H9 (cell line): ENCODE data around the gene BEST2. TPM values are rescaled to one million over a fixed set of nuclear protein-coding genes. Genes with fewer than 3 reads are reported as not detected.

Experiments used
- DNase-seq: peaks from one replicate; pipeline ENCODE4 v3.0.0-alpha.2; 2017
- H2AFZ ChIP-seq: one replicate; pipeline ENCODE4 v1.6.1; 2013; ENCODE audit warnings: mild to moderate bottlenecking, low read length, control low read depth, moderate library complexity
- H2AK5ac ChIP-seq: 2 replicates; pipeline ENCODE4 v1.6.1; 2013; ENCODE audit warnings: low read length, control low read depth, mixed read lengths; ENCODE audit not compliant: insufficient read length
- H2BK120ac ChIP-seq: one replicate; pipeline ENCODE4 v1.6.1; 2013; ENCODE audit warnings: low read depth, mild to moderate bottlenecking, low read length, control low read depth, inconsistent platforms; ENCODE audit not compliant: poor library complexity, severe bottlenecking
- H2BK12ac ChIP-seq: 2 replicates; pipeline ENCODE4 v1.6.1; 2013; ENCODE audit warnings: low read length, control low read depth, mixed read lengths, low read depth; ENCODE audit not compliant: insufficient read length
- H2BK15ac ChIP-seq: 2 replicates; pipeline ENCODE4 v1.6.1; 2013; ENCODE audit warnings: low read depth, low read length, control low read depth
- H2BK20ac ChIP-seq: one replicate; pipeline ENCODE4 v1.6.1; 2013; ENCODE audit warnings: low read depth, mild to moderate bottlenecking, low read length, control low read depth, inconsistent platforms; ENCODE audit not compliant: poor library complexity, severe bottlenecking
- H2BK5ac ChIP-seq: 2 replicates; pipeline ENCODE4 v1.6.1; 2013; ENCODE audit warnings: low read length, control low read depth, mixed read lengths; ENCODE audit not compliant: insufficient read length
- H3K14ac ChIP-seq: 2 replicates; pipeline ENCODE4 v1.6.1; 2013; ENCODE audit warnings: low read length, control low read depth; ENCODE audit not compliant: insufficient read depth
- H3K18ac ChIP-seq: 2 replicates; pipeline ENCODE4 v1.6.1; 2013; ENCODE audit warnings: low read depth, mild to moderate bottlenecking, mixed read lengths, low read length, control low read depth; ENCODE audit not compliant: insufficient read length
- H3K23ac ChIP-seq: 2 replicates; pipeline ENCODE4 v1.6.1; 2013; ENCODE audit warnings: low read length, control low read depth, mixed read lengths, low read depth; ENCODE audit not compliant: insufficient read length
- H3K23me2 ChIP-seq: 2 replicates; pipeline ENCODE4 v1.6.1; 2013; ENCODE audit warnings: low read depth, mild to moderate bottlenecking, mixed read lengths, low read length, control low read depth; ENCODE audit not compliant: insufficient read length, poor library complexity, severe bottlenecking
- H3K27ac ChIP-seq: 2 replicates; pipeline ENCODE4 v1.5.1; 2013; ENCODE audit warnings: low read length, control low read depth, mixed read lengths, low read depth; ENCODE audit not compliant: insufficient read length
- H3K27me3 ChIP-seq: 2 replicates; pipeline ENCODE4 v1.6.1; 2013; ENCODE audit warnings: low read length, control low read depth, inconsistent platforms; ENCODE audit not compliant: insufficient read depth
- H3K4ac ChIP-seq: 2 replicates; pipeline ENCODE4 v1.6.1; 2013; ENCODE audit warnings: low read depth, mild to moderate bottlenecking, control low read depth, inconsistent platforms, low read length, moderate library complexity
- H3K4me1 ChIP-seq: 2 replicates; pipeline ENCODE4 v1.6.1; 2013; ENCODE audit warnings: low read length, control low read depth, inconsistent platforms; ENCODE audit not compliant: insufficient read depth
- H3K4me2 ChIP-seq: 2 replicates; pipeline ENCODE4 v1.6.1; 2013; ENCODE audit warnings: low read length, control low read depth, mixed read lengths; ENCODE audit not compliant: insufficient read length, insufficient read depth
- H3K56ac ChIP-seq: 2 replicates; pipeline ENCODE4 v1.6.1; 2013; ENCODE audit warnings: low read depth, mild to moderate bottlenecking, mixed read lengths, low read length, control low read depth; ENCODE audit not compliant: insufficient read length
- H3K79me1 ChIP-seq: 2 replicates; pipeline ENCODE4 v1.6.1; 2013; ENCODE audit warnings: low read depth, mild to moderate bottlenecking, moderate library complexity, low read length, control low read depth, inconsistent platforms; ENCODE audit not compliant: insufficient read depth, poor library complexity, severe bottlenecking
- H3K79me2 ChIP-seq: 2 replicates; pipeline ENCODE4 v1.6.1; 2013; ENCODE audit warnings: low read length, control low read depth, inconsistent platforms; ENCODE audit not compliant: insufficient read depth
- H3K9ac ChIP-seq: 2 replicates; pipeline ENCODE4 v1.6.1; 2013; ENCODE audit warnings: low read length, control low read depth, mixed read lengths; ENCODE audit not compliant: insufficient read length; ENCODE audit errors: extremely low read depth
- H3K9me3 ChIP-seq: one replicate; pipeline ENCODE4 v1.6.1; 2013; ENCODE audit warnings: low read depth, low read length, inconsistent platforms; ENCODE audit not compliant: control insufficient read depth
- H3T11ph ChIP-seq: one replicate; pipeline ENCODE4 v1.6.1; 2013; ENCODE audit warnings: mild to moderate bottlenecking, low read length, control low read depth, inconsistent platforms
- H4K20me1 ChIP-seq: one replicate; pipeline ENCODE4 v1.6.1; 2013; ENCODE audit not compliant: control insufficient read depth, insufficient read length, insufficient read depth
- H4K5ac ChIP-seq: 2 replicates; pipeline ENCODE4 v1.6.1; 2013; ENCODE audit warnings: low read depth, mild to moderate bottlenecking, mixed read lengths, low read length, control low read depth; ENCODE audit not compliant: insufficient read length
- H4K8ac ChIP-seq: replicated peaks from 2 replicates; pipeline ENCODE4 v1.6.1; 2013; ENCODE audit warnings: low read length, control low read depth, mixed read lengths, low read depth; ENCODE audit not compliant: insufficient read length
- H4K91ac ChIP-seq: 2 replicates; pipeline ENCODE4 v1.6.1; 2013; ENCODE audit warnings: low read depth, mild to moderate bottlenecking, moderate library complexity, mixed read lengths, low read length, control low read depth; ENCODE audit not compliant: insufficient read length
- H3K27ac Mint-ChIP-seq, 3 experiments: 2 replicates in 2 of 3; 3 replicates in 1 of 3; pipeline ENCODE4 v1.8.0; 2020 to 2021; ENCODE audit warnings: mixed read lengths in 3 of 3, mild to moderate bottlenecking in 1 of 3, moderate library complexity in 1 of 3
- H3K27me3 Mint-ChIP-seq: 2 replicates; pipeline ENCODE4 v1.8.0; 2021; ENCODE audit warnings: low read depth, mild to moderate bottlenecking, moderate library complexity, mixed read lengths
- H3K36me3 Mint-ChIP-seq, 3 experiments: 2 replicates in 2 of 3; 3 replicates in 1 of 3; pipeline ENCODE4 v1.8.0; 2020 to 2021; ENCODE audit warnings: low read depth in 3 of 3, mixed read lengths in 3 of 3; ENCODE audit not compliant: insufficient read depth in 1 of 3
- H3K4me1 Mint-ChIP-seq, 2 experiments: 2 replicates each; pipeline ENCODE4 v1.8.0; 2020; ENCODE audit warnings: mixed read lengths in 2 of 2
- H3K4me3 Mint-ChIP-seq, 2 experiments: 2 replicates in 1 of 2; 3 replicates in 1 of 2; pipeline ENCODE4 v1.8.0; 2020 to 2021; ENCODE audit warnings: mild to moderate bottlenecking in 2 of 2, mixed read lengths in 2 of 2, moderate library complexity in 1 of 2
- H3K9me3 Mint-ChIP-seq, 2 experiments: 2 replicates in 1 of 2; 3 replicates in 1 of 2; pipeline ENCODE4 v1.8.0; 2020; ENCODE audit warnings: mild to moderate bottlenecking in 2 of 2, mixed read lengths in 2 of 2, moderate library complexity in 1 of 2
- WGBS: extraction: QIAGEN DNeasy Blood & Tissue Kit; methylation state at CpG from one replicate; pipeline ENCODE4 v1.1.7; 2013; ENCODE audit warnings: missing lambda C conversion rate, low lambda C conversion rate, mixed read lengths; ENCODE audit not compliant: insufficient read length; ENCODE audit errors: extremely low coverage; 5-methylcytosine and 5-hydroxymethylcytosine counted together
- total RNA-seq: library from RNA; stranded (reverse); gene quantifications from 2 replicates; pipeline ENCODE4 v1.2.1, GENCODE V29; 2021
- TF ChIP-seq, protein P1 (sequence below): fragments of 200-600 bp; sonication (generic); conservative IDR thresholded peaks from 3 replicates; pipeline ENCODE4 v1.8.0; 2021; ENCODE audit warnings: antibody characterized with exemption, mild to moderate bottlenecking

Gene BEST2
- total RNA-seq, 1 experiment from 2014 or later: 1.6 TPM

DNA sequence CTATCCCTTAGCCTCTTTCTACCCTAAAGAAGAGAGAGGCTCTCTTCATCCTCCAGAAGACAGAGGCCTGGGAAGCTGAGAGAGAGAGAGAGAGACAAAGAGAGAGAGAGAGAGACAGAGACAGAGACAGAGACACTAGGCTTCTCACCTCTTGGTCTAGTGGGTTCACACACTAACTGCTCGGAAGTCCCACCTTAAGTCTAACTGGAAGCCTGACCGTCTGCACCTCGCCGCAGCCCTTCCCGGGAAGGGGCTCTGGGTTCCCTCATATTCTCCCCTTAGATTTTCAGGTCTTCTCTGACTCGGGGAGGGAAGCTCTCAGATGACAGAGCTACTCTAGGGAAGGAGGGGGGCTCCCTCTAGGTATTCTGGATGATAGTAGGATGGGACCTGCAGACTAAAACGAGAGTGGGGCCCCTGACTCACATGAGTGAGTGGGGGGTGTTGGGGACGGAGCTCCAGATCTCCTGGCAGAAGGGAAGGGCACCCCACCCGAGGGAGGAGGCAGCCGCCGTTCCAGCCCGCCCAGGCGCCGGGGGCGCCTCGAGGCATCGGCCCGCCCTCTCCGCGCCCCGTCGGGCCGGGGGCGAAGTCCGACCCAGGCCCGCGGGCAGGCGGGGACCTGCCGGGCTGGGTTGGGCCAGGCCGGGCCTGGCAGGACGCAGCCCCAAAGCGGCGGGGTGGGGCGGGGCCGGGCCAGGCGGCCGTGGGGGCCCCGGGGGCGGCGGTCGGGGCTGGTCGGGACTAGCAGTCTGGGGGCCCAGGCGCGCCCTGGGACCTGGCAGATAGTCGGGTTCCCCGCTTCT, 37.7 kb downstream of the BEST2 start:
- Histone ChIP-seq H3K79me1 (no peaks in the 10 kb centered on the region), H3K56ac (no peak overlapping the region), H2BK5ac (no peak overlapping the region), H3K27me3 (no peaks in the 10 kb centered on the region; the same call in 1 of the 2 replicates), H3K4me2 (peak overlapping the region; percentile 48), H3K9ac (no peak overlapping the region), H3K79me2 (no peaks in the 10 kb centered on the region), H4K5ac (no peak overlapping the region), H2BK15ac (no peak overlapping the region), H2AK5ac (no peak overlapping the region), H4K8ac (no peak overlapping the region), H3K23me2 (peaks cover 37% of the 10 kb centered on the region), H2BK120ac (no peak overlapping the region), H2AFZ (no peak overlapping the region), H4K20me1 (no peaks in the 10 kb centered on the region), H3K4me1 (peaks cover 2% of the 10 kb centered on the region; the same call in 1 of the 2 replicates), H3K14ac (peak overlapping the region; percentile 46; the same call in 1 of the 2 replicates), H3K23ac (no peak overlapping the region), H3K9me3 (no peaks in the 10 kb centered on the region), H4K91ac (no peak overlapping the region), H2BK12ac (no peak overlapping the region), H3K18ac (peak overlapping the region; percentile 5), H3T11ph (no peak overlapping the region), H3K27ac (no peak overlapping the region), H2BK20ac (no peak overlapping the region), H3K4ac (no peak overlapping the region)
- Mint-ChIP-seq H3K4me1 (peaks cover 28 to 30% of the 10 kb centered on the region in 2 experiments), H3K4me3 (peak overlapping the region; percentile 66 to 84), H3K27ac (peak overlapping the region; percentile 80 to 91 (median 83); a peak in 4 of 7 replicates), H3K36me3 (no peaks in the 10 kb centered on the region), H3K27me3 (peaks cover 6% of the 10 kb centered on the region), H3K9me3 (no peaks in the 10 kb centered on the region)
- TF ChIP-seq, protein P1, sequence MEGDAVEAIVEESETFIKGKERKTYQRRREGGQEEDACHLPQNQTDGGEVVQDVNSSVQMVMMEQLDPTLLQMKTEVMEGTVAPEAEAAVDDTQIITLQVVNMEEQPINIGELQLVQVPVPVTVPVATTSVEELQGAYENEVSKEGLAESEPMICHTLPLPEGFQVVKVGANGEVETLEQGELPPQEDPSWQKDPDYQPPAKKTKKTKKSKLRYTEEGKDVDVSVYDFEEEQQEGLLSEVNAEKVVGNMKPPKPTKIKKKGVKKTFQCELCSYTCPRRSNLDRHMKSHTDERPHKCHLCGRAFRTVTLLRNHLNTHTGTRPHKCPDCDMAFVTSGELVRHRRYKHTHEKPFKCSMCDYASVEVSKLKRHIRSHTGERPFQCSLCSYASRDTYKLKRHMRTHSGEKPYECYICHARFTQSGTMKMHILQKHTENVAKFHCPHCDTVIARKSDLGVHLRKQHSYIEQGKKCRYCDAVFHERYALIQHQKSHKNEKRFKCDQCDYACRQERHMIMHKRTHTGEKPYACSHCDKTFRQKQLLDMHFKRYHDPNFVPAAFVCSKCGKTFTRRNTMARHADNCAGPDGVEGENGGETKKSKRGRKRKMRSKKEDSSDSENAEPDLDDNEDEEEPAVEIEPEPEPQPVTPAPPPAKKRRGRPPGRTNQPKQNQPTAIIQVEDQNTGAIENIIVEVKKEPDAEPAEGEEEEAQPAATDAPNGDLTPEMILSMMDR: no peak
- no peak for DNase-seq
- no CpG with 5 or more reads among the region's 46 CpGs for WGBS
